ENCODE data around the gene ECE2. TPM values are rescaled to one million over a fixed set of nuclear protein-coding genes. Genes with fewer than 3 reads are reported as not detected.

The ECE2 gene
- polyA plus RNA-seq, 2 donors = not detected

DNA sequence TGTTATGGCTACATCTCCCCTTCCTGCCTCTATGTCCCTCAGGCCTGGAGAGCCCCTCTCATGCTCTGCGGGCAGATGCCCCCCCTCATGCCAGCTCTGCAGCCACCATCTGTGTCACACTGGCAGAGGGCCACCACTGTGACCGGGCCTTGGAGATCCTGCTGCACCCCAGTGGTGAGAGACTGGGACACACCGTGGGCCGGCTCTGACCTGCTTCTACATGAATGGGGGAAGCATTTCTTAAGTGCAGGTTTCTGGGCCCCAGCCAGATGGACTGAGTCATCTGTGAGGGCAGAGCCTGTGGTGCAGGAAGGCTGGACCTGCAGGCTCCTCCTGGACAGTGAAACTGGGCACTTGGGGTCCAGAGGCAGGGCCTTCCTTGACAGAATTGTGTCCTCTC, 41.6 kb upstream of the ECE2 start:
- Histone ChIP-seq H3K9me3 (ENCODE audit: control insufficient read depth in 2 of 2, insufficient read depth in 1 of 2, low read depth in 1 of 2, low read length in 1 of 2) (no peaks in the 10 kb centered on the region), H3K4me3 (ENCODE audit: low read depth in 1 of 2, low read length in 2 of 2) (no peak overlapping the region), H3K4me1 (ENCODE audit: control insufficient read depth in 2 of 2, insufficient read depth in 2 of 2, low read length in 1 of 2) (peaks cover 0 to 15% of the 10 kb centered on the region in 2 donors), H3K36me3 (ENCODE audit: control insufficient read depth in 2 of 2, insufficient read depth in 2 of 2, low read length in 1 of 2) (no peaks in the 10 kb centered on the region), H3K27ac (ENCODE audit: low read depth in 2 of 2, low read length in 1 of 2) (no peak overlapping the region), H3K27me3 (ENCODE audit: control insufficient read depth in 1 of 2, insufficient read depth in 2 of 2, low read length in 2 of 2) (peaks cover 0 to 16% of the 10 kb centered on the region in 2 donors)
- 24 to 28% methylated on average over 4 of the region's 4 CpGs for WGBS, 2 donors

DNA sequence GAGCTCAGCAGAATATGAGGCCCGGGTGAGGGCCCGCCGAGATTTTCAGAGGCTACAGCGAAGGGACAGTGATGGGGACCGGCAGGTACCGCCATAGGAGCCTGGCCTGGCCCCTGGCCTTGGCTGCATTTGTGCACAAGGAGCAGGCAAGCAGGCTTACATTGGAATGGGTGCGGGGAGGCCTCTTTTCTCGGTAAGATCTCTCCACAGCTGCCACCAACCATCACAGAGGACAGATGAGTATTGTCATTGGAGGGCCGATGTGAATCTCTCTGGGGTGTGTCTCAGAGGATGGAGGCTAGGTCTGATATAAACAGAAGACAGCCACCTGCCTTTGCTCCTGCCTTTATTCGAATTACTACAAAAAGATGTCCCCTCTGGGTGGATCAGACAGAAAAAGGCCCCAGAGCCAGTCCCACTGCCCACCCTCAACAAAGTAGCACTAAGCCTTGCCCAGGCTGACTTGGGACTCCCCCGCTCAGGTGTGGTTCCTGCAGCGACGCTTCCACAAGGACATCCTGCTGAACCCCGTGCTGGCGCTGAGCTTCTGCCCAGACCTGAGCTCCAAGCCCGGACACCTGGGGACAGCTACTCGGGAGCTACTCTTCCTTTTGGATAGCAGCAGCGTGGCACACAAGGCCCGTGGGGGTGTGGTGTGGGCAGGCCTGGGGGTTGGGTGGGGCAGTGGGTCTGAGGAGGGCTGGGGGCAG, 41.0 kb upstream of the ECE2 start:
- WGBS, 2 donors = 80 to 81% methylated on average over 19 of the region's 19 CpGs
- Histone ChIP-seq H3K27ac (ENCODE audit: low read depth in 2 of 2, low read length in 1 of 2) (no peak overlapping the region), H3K4me1 (ENCODE audit: control insufficient read depth in 2 of 2, insufficient read depth in 2 of 2, low read length in 1 of 2) (peaks cover 0 to 14% of the 10 kb centered on the region in 2 donors), H3K4me3 (ENCODE audit: low read depth in 1 of 2, low read length in 2 of 2) (no peak overlapping the region), H3K9me3 (ENCODE audit: control insufficient read depth in 2 of 2, insufficient read depth in 1 of 2, low read depth in 1 of 2, low read length in 1 of 2) (no peaks in the 10 kb centered on the region), H3K36me3 (ENCODE audit: control insufficient read depth in 2 of 2, insufficient read depth in 2 of 2, low read length in 1 of 2) (no peaks in the 10 kb centered on the region), H3K27me3 (ENCODE audit: control insufficient read depth in 1 of 2, insufficient read depth in 2 of 2, low read length in 2 of 2) (peaks cover 0 to 15% of the 10 kb centered on the region in 2 donors)

DNA sequence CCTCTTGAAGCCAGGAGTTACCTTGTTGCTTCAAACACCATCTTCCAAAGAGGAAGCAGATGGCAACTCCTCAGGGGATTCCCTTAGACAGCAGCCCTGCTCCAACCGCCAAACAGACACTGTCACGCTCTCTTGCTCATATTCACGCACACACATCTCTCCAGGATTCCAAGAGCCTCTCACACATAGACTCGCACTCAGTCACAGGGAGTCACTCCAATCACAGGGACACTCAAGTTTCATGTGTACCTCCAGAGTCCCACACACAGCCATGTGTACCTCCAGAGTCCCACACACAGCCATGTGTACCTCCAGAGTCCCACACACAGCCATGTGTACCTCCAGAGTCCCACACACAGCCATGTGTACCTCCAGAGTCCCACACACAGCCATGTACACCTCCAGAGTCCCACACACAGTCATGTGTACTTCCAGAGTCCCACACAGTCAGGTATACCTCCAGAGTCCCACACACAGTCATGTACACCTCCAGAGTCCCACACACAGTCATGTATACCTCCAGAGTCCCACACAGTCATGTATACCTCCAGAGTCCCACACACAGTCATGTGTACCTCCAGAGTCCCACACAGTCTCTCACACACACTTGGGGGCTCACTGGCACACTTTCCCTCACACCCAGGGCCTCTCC, 40.3 kb upstream of the ECE2 start:
- Histone ChIP-seq H3K27me3 (ENCODE audit: control insufficient read depth in 1 of 2, insufficient read depth in 2 of 2, low read length in 2 of 2) (peaks cover 0 to 8% of the 10 kb centered on the region in 2 donors), H3K36me3 (ENCODE audit: control insufficient read depth in 2 of 2, insufficient read depth in 2 of 2, low read length in 1 of 2) (no peaks in the 10 kb centered on the region), H3K9me3 (ENCODE audit: control insufficient read depth in 2 of 2, insufficient read depth in 1 of 2, low read depth in 1 of 2, low read length in 1 of 2) (no peaks in the 10 kb centered on the region), H3K4me1 (ENCODE audit: control insufficient read depth in 2 of 2, insufficient read depth in 2 of 2, low read length in 1 of 2) (peaks cover 0 to 10% of the 10 kb centered on the region in 2 donors), H3K4me3 (ENCODE audit: low read depth in 1 of 2, low read length in 2 of 2) (no peak overlapping the region), H3K27ac (ENCODE audit: low read depth in 2 of 2, low read length in 1 of 2) (no peak overlapping the region)
- WGBS, 2 donors = 82 to 88% methylated on average over 4 of the region's 4 CpGs

DNA sequence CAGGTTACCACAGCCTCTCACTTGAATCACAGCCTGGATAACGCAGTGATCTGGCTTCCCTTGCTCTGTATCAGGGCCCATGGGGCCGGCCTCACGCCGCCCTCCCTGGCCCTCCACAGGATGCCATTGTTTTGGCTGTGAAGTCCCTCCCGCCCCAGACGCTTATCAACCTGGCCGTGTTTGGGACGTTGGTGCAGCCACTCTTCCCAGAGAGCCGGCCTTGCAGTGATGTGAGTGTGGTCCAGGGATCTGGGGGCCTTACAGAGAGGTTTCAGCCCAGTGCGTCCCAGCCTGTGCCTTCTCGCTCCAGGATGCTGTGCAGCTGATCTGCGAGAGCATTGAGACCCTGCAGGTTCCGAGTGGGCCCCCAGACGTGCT, 39.8 kb upstream of the ECE2 start:
- H3K27me3 ChIP-seq (ENCODE audit: control insufficient read depth in 1 of 2, insufficient read depth in 2 of 2, low read length in 2 of 2) = peaks cover 0 to 3% of the 10 kb centered on the region in 2 donors
- WGBS, 2 donors = 74 to 76% methylated on average over 14 of the region's 14 CpGs
- no peaks in the 10 kb centered on the region for H3K36me3 ChIP-seq (ENCODE audit: control insufficient read depth in 2 of 2, insufficient read depth in 2 of 2, low read length in 1 of 2)

DNA sequence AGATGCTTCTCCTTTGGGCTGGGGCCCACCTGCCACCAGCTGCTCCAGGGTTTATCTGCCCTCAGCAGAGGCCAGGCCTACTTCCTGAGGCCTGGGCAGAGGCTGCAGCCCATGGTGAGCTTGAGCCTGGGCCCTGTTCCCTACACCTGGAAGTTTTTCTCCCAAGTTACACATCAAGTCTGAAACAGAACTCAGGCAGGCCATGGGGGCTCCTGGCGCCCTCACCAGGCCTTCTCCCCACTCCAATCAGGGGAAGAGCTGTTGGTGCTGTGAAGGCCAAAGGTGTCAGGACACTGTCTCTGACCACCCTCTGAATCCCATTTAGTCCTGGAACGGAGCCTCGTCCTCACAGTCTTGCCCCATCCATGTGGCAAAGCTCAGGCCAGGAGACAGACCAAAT, 39.2 kb upstream of the ECE2 start:
- H3K27me3 ChIP-seq (ENCODE audit: control insufficient read depth in 1 of 2, insufficient read depth in 2 of 2, low read length in 2 of 2) = no peaks in the 10 kb centered on the region

More for the DNA sequence above, 39.8 kb upstream of the ECE2 start:
- Histone ChIP-seq H3K4me3 (ENCODE audit: low read depth in 1 of 2, low read length in 2 of 2) (no peak overlapping the region), H3K9me3 (ENCODE audit: control insufficient read depth in 2 of 2, insufficient read depth in 1 of 2, low read depth in 1 of 2, low read length in 1 of 2) (no peaks in the 10 kb centered on the region), H3K27ac (ENCODE audit: low read depth in 2 of 2, low read length in 1 of 2) (no peak overlapping the region), H3K4me1 (ENCODE audit: control insufficient read depth in 2 of 2, insufficient read depth in 2 of 2, low read length in 1 of 2) (peaks cover 0 to 6% of the 10 kb centered on the region in 2 donors)

DNA sequence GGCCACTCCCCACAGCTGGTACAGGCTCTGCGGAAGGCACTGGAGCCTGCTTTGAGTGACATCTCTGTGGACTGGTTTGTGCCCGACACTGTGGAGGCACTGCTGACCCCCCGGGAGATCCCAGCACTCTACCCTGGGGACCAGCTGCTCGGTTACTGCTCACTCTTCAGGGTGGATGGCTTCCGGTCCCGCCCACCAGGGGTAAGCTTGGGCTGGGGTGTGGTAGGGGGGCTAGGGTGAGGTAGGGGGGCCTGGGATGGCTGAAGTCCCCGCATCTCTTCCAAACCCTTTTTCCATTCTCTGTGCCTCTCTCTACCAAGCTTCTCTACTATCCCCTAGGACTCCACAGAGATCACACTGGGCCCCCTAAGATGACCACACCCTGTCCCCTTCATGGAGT, 38.6 kb upstream of the ECE2 start:
- 82 to 90% methylated on average over 7 of the region's 7 CpGs for WGBS, 2 donors
- H3K9me3 ChIP-seq (ENCODE audit: control insufficient read depth in 2 of 2, insufficient read depth in 1 of 2, low read depth in 1 of 2, low read length in 1 of 2) = no peaks in the 10 kb centered on the region
- no peak overlapping the region for H3K27ac ChIP-seq (ENCODE audit: low read depth in 2 of 2, low read length in 1 of 2)
- no peaks in the 10 kb centered on the region for H3K27me3 ChIP-seq (ENCODE audit: control insufficient read depth in 1 of 2, insufficient read depth in 2 of 2, low read length in 2 of 2)
- H3K4me1 ChIP-seq (ENCODE audit: control insufficient read depth in 2 of 2, insufficient read depth in 2 of 2, low read length in 1 of 2) = peaks cover 4 to 16% of the 10 kb centered on the region in 2 donors
- peaks cover 0 to 1% of the 10 kb centered on the region in 2 donors for H3K36me3 ChIP-seq (ENCODE audit: control insufficient read depth in 2 of 2, insufficient read depth in 2 of 2, low read length in 1 of 2)
- no peak overlapping the region for H3K4me3 ChIP-seq (ENCODE audit: low read depth in 1 of 2, low read length in 2 of 2)

More for the DNA sequence above, 39.2 kb upstream of the ECE2 start:
- 75 to 91% methylated on average over 3 of the region's 3 CpGs for WGBS, 2 donors
- H3K4me3 ChIP-seq (ENCODE audit: low read depth in 1 of 2, low read length in 2 of 2) = no peak overlapping the region
- no peaks in the 10 kb centered on the region for H3K9me3 ChIP-seq (ENCODE audit: control insufficient read depth in 2 of 2, insufficient read depth in 1 of 2, low read depth in 1 of 2, low read length in 1 of 2)
- no peak overlapping the region for H3K27ac ChIP-seq (ENCODE audit: low read depth in 2 of 2, low read length in 1 of 2)
- peaks cover 1 to 12% of the 10 kb centered on the region in 2 donors for H3K4me1 ChIP-seq (ENCODE audit: control insufficient read depth in 2 of 2, insufficient read depth in 2 of 2, low read length in 1 of 2)
- no peaks in the 10 kb centered on the region for H3K36me3 ChIP-seq (ENCODE audit: control insufficient read depth in 2 of 2, insufficient read depth in 2 of 2, low read length in 1 of 2)

DNA sequence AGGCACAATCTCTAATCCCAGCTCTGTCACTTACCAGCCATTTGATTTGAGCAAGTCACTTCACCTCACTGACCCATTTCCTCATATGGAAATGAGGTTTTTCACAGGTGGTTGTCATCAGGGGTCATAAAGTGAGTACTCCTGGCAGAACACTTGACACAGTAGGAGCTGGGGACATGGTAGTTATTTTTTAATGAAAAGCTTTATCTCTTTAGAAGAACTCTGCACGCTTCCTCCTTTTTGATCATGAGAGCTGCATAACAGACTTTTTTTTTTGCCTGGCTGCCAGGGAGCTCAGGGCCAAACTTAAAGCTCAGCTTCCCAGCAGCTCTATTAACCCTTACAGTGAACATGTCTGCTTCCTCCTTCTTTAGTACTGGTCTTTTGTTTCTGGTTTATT, 38.0 kb upstream of the ECE2 start:
- 29 to 38% methylated on average over 1 of the region's 1 CpG for WGBS, 2 donors
- Histone ChIP-seq H3K27ac (ENCODE audit: low read depth in 2 of 2, low read length in 1 of 2) (no peak overlapping the region), H3K27me3 (ENCODE audit: control insufficient read depth in 1 of 2, insufficient read depth in 2 of 2, low read length in 2 of 2) (no peaks in the 10 kb centered on the region), H3K9me3 (ENCODE audit: control insufficient read depth in 2 of 2, insufficient read depth in 1 of 2, low read depth in 1 of 2, low read length in 1 of 2) (no peaks in the 10 kb centered on the region), H3K36me3 (ENCODE audit: control insufficient read depth in 2 of 2, insufficient read depth in 2 of 2, low read length in 1 of 2) (peaks cover 0 to 7% of the 10 kb centered on the region in 2 donors), H3K4me1 (ENCODE audit: control insufficient read depth in 2 of 2, insufficient read depth in 2 of 2, low read length in 1 of 2) (peaks cover 4 to 16% of the 10 kb centered on the region in 2 donors), H3K4me3 (ENCODE audit: low read depth in 1 of 2, low read length in 2 of 2) (no peak overlapping the region)

DNA sequence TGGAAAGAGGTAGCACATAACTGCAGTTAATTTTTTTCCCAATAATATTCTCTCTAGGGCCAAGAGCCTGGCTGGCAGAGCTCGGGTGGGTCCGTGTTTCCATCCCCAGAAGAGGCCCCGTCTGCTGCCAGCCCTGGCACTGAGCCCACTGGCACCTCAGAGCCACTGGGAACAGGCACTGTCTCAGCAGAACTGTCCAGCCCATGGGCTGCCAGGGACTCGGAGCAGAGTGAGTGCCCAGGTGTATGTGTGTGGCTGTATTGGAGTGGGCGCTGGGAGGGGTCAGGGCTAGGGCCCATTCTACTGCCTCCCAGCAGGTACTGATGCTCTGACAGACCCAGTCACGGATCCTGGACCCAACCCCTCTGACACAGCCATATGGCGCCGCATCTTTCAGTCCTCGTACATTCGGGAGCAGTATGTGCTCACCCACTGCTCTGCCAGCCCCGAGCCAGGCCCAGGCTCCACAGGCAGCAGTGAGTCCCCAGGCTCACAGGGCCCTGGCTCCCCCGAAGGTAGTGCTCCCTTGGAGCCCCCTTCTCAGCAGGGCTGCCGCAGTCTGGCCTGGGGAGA, 37.5 kb upstream of the ECE2 start:
- H3K27me3 ChIP-seq (ENCODE audit: control insufficient read depth in 1 of 2, insufficient read depth in 2 of 2, low read length in 2 of 2) = no peaks in the 10 kb centered on the region
- 72 to 79% methylated on average over 13 of the region's 13 CpGs for WGBS, 2 donors

DNA sequence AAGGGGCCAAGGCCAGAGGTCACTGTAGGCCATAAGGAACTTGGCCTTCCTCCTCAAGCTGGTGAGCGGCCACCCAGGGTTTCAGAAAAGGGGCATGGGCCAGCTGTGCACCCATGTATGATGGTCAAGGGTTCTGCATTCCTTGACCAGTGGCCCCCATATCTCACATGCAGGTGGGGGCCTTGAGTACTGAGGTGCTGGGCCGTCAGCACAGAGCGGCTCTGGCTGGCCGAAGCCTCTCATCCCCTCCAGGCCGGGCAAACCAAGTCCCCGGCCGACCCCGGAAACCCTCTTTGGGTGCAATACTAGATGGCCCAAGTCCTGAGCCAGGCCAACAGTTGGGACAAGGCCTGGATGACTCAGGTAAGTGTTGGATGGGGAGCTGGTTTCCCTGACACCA, 36.6 kb upstream of the ECE2 start:
- WGBS, 2 donors = 92 to 98% methylated on average over 8 of the region's 8 CpGs
- no peaks in the 10 kb centered on the region for H3K9me3 ChIP-seq (ENCODE audit: control insufficient read depth in 2 of 2, insufficient read depth in 1 of 2, low read depth in 1 of 2, low read length in 1 of 2)
- H3K27ac ChIP-seq (ENCODE audit: low read depth in 2 of 2, low read length in 1 of 2) = no peak overlapping the region
- H3K36me3 ChIP-seq (ENCODE audit: control insufficient read depth in 2 of 2, insufficient read depth in 2 of 2, low read length in 1 of 2) = peaks cover 4 to 17% of the 10 kb centered on the region in 2 donors
- peaks cover 4 to 13% of the 10 kb centered on the region in 2 donors for H3K4me1 ChIP-seq (ENCODE audit: control insufficient read depth in 2 of 2, insufficient read depth in 2 of 2, low read length in 1 of 2)
- H3K27me3 ChIP-seq (ENCODE audit: control insufficient read depth in 1 of 2, insufficient read depth in 2 of 2, low read length in 2 of 2) = no peaks in the 10 kb centered on the region
- no peak overlapping the region for H3K4me3 ChIP-seq (ENCODE audit: low read depth in 1 of 2, low read length in 2 of 2)

More for the DNA sequence above, 37.5 kb upstream of the ECE2 start:
- no peak overlapping the region for H3K4me3 ChIP-seq (ENCODE audit: low read depth in 1 of 2, low read length in 2 of 2)
- no peaks in the 10 kb centered on the region for H3K9me3 ChIP-seq (ENCODE audit: control insufficient read depth in 2 of 2, insufficient read depth in 1 of 2, low read depth in 1 of 2, low read length in 1 of 2)
- H3K27ac ChIP-seq (ENCODE audit: low read depth in 2 of 2, low read length in 1 of 2) = no peak overlapping the region
- H3K36me3 ChIP-seq (ENCODE audit: control insufficient read depth in 2 of 2, insufficient read depth in 2 of 2, low read length in 1 of 2) = peaks cover 0 to 10% of the 10 kb centered on the region in 2 donors
- H3K4me1 ChIP-seq (ENCODE audit: control insufficient read depth in 2 of 2, insufficient read depth in 2 of 2, low read length in 1 of 2) = peaks cover 4 to 16% of the 10 kb centered on the region in 2 donors
